CD14-positive monocyte (primary cell): ENCODE measurements around the gene GNAZ. TPM values are rescaled to one million over a fixed set of nuclear protein-coding genes. Genes with fewer than 3 reads are reported as not detected.
A peak's percentile ranks its signal among the peaks of the same experiment; 100 is the strongest.

Experiments used
- DNase-seq, 3 donors: peaks; one replicate each; pipeline ENCODE4 v3.0.0-alpha.2; 2011 to 2022
- H2AFZ ChIP-seq: 2 replicates; pipeline ENCODE4 v1.6.0; 2012; ENCODE audit warnings: mild to moderate bottlenecking, low read depth, low read length, inconsistent platforms; ENCODE audit not compliant: insufficient read depth, poor library complexity, severe bottlenecking
- H3K27ac ChIP-seq, 2 donors: 1 replicate in 1 of 2; 2 replicates in 1 of 2; pipeline ENCODE4 v1.5.1; 2012 to 2013; ENCODE audit warnings: low read length in 2 of 2, control low read depth in 1 of 2, inconsistent platforms in 1 of 2, low read depth in 1 of 2, mild to moderate bottlenecking in 1 of 2
- H3K27me3 ChIP-seq, 2 donors: one replicate each; pipeline versions ENCODE4 v1.6.0 to v1.6.1; 2011 to 2013; ENCODE audit warnings: low read length in 2 of 2; ENCODE audit not compliant: control insufficient read depth in 2 of 2, insufficient read depth in 2 of 2
- H3K36me3 ChIP-seq, 2 donors: replicated peaks in 1 of 2; 1 replicate in 1 of 2; 2 replicates in 1 of 2; pipeline versions ENCODE4 v1.5.1 to v1.6.1; 2012 to 2013; ENCODE audit warnings: low read length in 2 of 2, control low read depth in 1 of 2, inconsistent platforms in 1 of 2, mild to moderate bottlenecking in 1 of 2; ENCODE audit not compliant: insufficient read depth in 2 of 2, control insufficient read depth in 1 of 2
- H3K4me1 ChIP-seq, 2 donors: 1 replicate in 1 of 2; 2 replicates in 1 of 2; pipeline versions ENCODE4 v1.5.1 to v1.6.1; 2012 to 2013; ENCODE audit warnings: low read length in 2 of 2, control low read depth in 1 of 2, inconsistent platforms in 1 of 2, mild to moderate bottlenecking in 1 of 2, moderate library complexity in 1 of 2; ENCODE audit not compliant: insufficient read depth in 2 of 2, control insufficient read depth in 1 of 2
- H3K4me2 ChIP-seq: replicated peaks from 2 replicates; pipeline ENCODE3; 2012; ENCODE audit warnings: low read length, moderate library complexity, mild to moderate bottlenecking; ENCODE audit not compliant: poor library complexity, severe bottlenecking; ENCODE audit errors: extremely low read depth
- H3K4me3 ChIP-seq, 3 experiments: fragments of 200-600 bp in 1 of 3; sonication (generic) in 1 of 3; replicated peaks in 1 of 3; 1 replicate in 2 of 3; 2 replicates in 1 of 3; pipeline ENCODE4 v1.5.1; 2011 to 2013; ENCODE audit warnings: low read length in 3 of 3, mild to moderate bottlenecking in 3 of 3, control low read depth in 2 of 3, low read depth in 2 of 3, inconsistent platforms in 1 of 3, moderate library complexity in 1 of 3
- H3K79me2 ChIP-seq: 2 replicates; pipeline ENCODE4 v1.6.0; 2012; ENCODE audit warnings: mild to moderate bottlenecking, control low read depth, inconsistent platforms, low read length, moderate library complexity; ENCODE audit not compliant: insufficient read depth
- H3K9ac ChIP-seq: 2 replicates; pipeline ENCODE4 v1.6.0; 2017; ENCODE audit warnings: low read length, mild to moderate bottlenecking; ENCODE audit not compliant: insufficient read depth, poor library complexity, severe bottlenecking
- H3K9me3 ChIP-seq, 2 donors: replicated peaks in 1 of 2; 1 replicate in 1 of 2; 2 replicates in 1 of 2; pipeline versions ENCODE4 v1.5.1 to v1.6.1; 2012 to 2013; ENCODE audit warnings: low read length in 2 of 2, control low read depth in 1 of 2; ENCODE audit not compliant: control insufficient read depth in 1 of 2, insufficient read depth in 1 of 2
- H4K20me1 ChIP-seq: 2 replicates; pipeline ENCODE4 v1.6.0; 2012; ENCODE audit warnings: mild to moderate bottlenecking, low read length, control low read depth, moderate library complexity; ENCODE audit not compliant: insufficient read depth
- H3K27ac Mint-ChIP-seq, 7 donors: one replicate each; pipeline ENCODE4 v1.8.0; 2020; ENCODE audit warnings: mild to moderate bottlenecking in 7 of 7, mixed read lengths in 7 of 7, moderate library complexity in 6 of 7, inconsistent platforms in 2 of 7
- H3K27me3 Mint-ChIP-seq, 3 donors: one replicate each; pipeline ENCODE4 v1.8.0; 2021 to 2022; ENCODE audit warnings: low read depth in 3 of 3, mild to moderate bottlenecking in 3 of 3, mixed read lengths in 3 of 3, moderate library complexity in 3 of 3, inconsistent platforms in 1 of 3
- H3K36me3 Mint-ChIP-seq, 2 donors: one replicate each; pipeline ENCODE4 v1.8.0; 2020; ENCODE audit warnings: mixed read lengths in 2 of 2, inconsistent platforms in 1 of 2, mild to moderate bottlenecking in 1 of 2
- H3K4me1 Mint-ChIP-seq: one replicate; pipeline ENCODE4 v1.8.0; 2020; ENCODE audit warnings: mild to moderate bottlenecking, mixed read lengths
- H3K4me3 Mint-ChIP-seq, 2 donors: one replicate each; pipeline ENCODE4 v1.8.0; 2020; ENCODE audit warnings: mild to moderate bottlenecking in 2 of 2, mixed read lengths in 2 of 2, moderate library complexity in 1 of 2
- H3K9me3 Mint-ChIP-seq, 7 donors: one replicate each; pipeline ENCODE4 v1.8.0; 2020 to 2022; ENCODE audit warnings: mixed read lengths in 7 of 7, mild to moderate bottlenecking in 6 of 7, moderate library complexity in 6 of 7, inconsistent platforms in 2 of 7
- CTCF ChIP-seq: fragments of 200-600 bp; IDR thresholded peaks from one replicate; pipeline ENCODE4 v1.8.0; 2022; ENCODE audit warnings: antibody characterized with exemption, mild to moderate bottlenecking
- WGBS: methylation state at CpG from one replicate; pipeline ENCODE4 v1.1.5; 2013; ENCODE audit warnings: missing lambda C conversion rate; ENCODE audit not compliant: insufficient coverage; 5-methylcytosine and 5-hydroxymethylcytosine counted together
- intact Hi-C, 2 donors: fragments of 100-400 bp; cut with micrococcal nuclease; formaldehyde crosslinking; loops; one replicate each; pipeline versions ENCODE4 v1.15.0 to v1.15.1; 2023
- polyA plus RNA-seq, 3 donors: library from polyadenylated mRNA; depleted of rRNA in 1 of 3; unstranded in 2 of 3; stranded (reverse) in 1 of 3; fragments of 300-500 nt in 2 of 3; fragments of >200 nt in 1 of 3; fragmentation: Illumina TruSeq in 2 of 3; gene quantifications; 1 replicate in 2 of 3; 2 replicates in 1 of 3; pipeline ENCODE4 v1.2.3, GENCODE V29; 2012 to 2021

GNAZ gene
- polyA plus RNA-seq, 3 donors: 0.04 to 0.05 TPM; not detected in 1

- Mint-ChIP-seq H3K27me3 (peaks cover 7 to 16% (median 9%) of the 10 kb centered on the region in 3 donors), H3K4me3 (no peak overlapping the region), H3K4me1 (no peaks in the 10 kb centered on the region), H3K9me3 (peaks cover 0 to 1% (median 0%) of the 10 kb centered on the region in 7 donors), H3K36me3 (no peaks in the 10 kb centered on the region), H3K27ac (peak overlapping the region in 1 of 7 donors; percentile 50)
- Histone ChIP-seq H3K9me3 (no peaks in the 10 kb centered on the region), H3K4me1 (no peaks in the 10 kb centered on the region), H2AFZ (no peak overlapping the region), H3K4me2 (no peak overlapping the region), H3K79me2 (no peaks in the 10 kb centered on the region), H3K27me3 (peaks cover 0 to 11% of the 10 kb centered on the region in 2 donors), H3K27ac (no peak overlapping the region), H3K9ac (no peak overlapping the region), H4K20me1 (no peaks in the 10 kb centered on the region), H3K4me3 (no peak overlapping the region), H3K36me3 (no peaks in the 10 kb centered on the region)
- no peak for DNase-seq
- 91% methylated on average over 7 of the region's 10 CpGs for WGBS
- intact Hi-C loops: no loop called here
- TF ChIP-seq CTCF: no peak
Measured at GRCh38 chr22:23076896-23077572, 6.7 kb downstream of the GNAZ start.

- Histone ChIP-seq H3K27me3 (peaks cover 0 to 3% of the 10 kb centered on the region in 2 donors), H3K9ac (no peak overlapping the region), H3K4me1 (no peaks in the 10 kb centered on the region), H3K27ac (no peak overlapping the region), H3K4me3 (no peak overlapping the region), H3K36me3 (no peaks in the 10 kb centered on the region), H2AFZ (no peak overlapping the region), H3K4me2 (no peak overlapping the region), H3K79me2 (no peaks in the 10 kb centered on the region), H3K9me3 (no peaks in the 10 kb centered on the region), H4K20me1 (no peaks in the 10 kb centered on the region)
- Mint-ChIP-seq H3K4me1 (no peaks in the 10 kb centered on the region), H3K4me3 (no peak overlapping the region), H3K9me3 (no peaks in the 10 kb centered on the region), H3K36me3 (no peaks in the 10 kb centered on the region), H3K27me3 (peaks cover 0 to 10% (median 7%) of the 10 kb centered on the region in 3 donors), H3K27ac (peak overlapping the region in 1 of 7 donors; percentile 50)
- TF ChIP-seq CTCF: no peak
- intact Hi-C loops: no loop called here
- 83% methylated on average over 3 of the region's 11 CpGs for WGBS
- DNase-seq: no peak
Measured at GRCh38 chr22:23077627-23078461, 7.5 kb downstream of the GNAZ start.
